Prostate gland (tissue), 2 donors: ENCODE measurements around the gene FBXL5.

ENCODE experiments used
- POLR2A ChIP-seq: fragments of 450-650 bp; IDR thresholded peaks from one replicate; pipeline ENCODE4 v1.6.1; 2016; ENCODE audit warnings: antibody characterized with exemption, mild to moderate bottlenecking
- TF ChIP-seq, protein P1 (sequence below), 4 experiments: fragments of 200-600 bp in 2 of 4; fragments of 450-650 bp in 2 of 4; sonication (generic) in 2 of 4; IDR thresholded peaks; 1 replicate in 3 of 4; 2 replicates in 1 of 4; pipeline ENCODE4 v1.5.1; 2016 to 2019; ENCODE audit warnings: antibody characterized with exemption in 4 of 4, mild to moderate bottlenecking in 2 of 4, moderate library complexity in 2 of 4

DNA sequence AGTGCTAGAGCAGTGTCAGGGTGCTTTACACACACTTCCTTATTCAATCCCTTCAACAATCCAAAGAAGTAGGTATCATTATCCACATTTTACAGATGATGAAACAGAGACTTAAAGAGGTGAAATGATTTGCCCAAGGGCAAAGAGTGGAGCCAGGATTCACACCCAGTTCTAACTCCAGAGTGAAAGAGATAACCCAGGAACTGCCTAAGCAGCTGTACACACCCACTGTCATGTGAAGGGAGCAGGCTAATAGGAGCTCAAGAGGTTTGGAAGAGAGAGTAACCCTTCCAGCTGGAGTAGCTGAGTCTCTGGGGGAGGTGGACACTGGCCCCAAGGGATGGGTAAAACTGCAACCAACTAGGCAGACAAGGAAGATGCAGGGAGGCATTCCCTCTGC, 92.5 kb downstream of the FBXL5 start:
- TF ChIP-seq, protein P1, sequence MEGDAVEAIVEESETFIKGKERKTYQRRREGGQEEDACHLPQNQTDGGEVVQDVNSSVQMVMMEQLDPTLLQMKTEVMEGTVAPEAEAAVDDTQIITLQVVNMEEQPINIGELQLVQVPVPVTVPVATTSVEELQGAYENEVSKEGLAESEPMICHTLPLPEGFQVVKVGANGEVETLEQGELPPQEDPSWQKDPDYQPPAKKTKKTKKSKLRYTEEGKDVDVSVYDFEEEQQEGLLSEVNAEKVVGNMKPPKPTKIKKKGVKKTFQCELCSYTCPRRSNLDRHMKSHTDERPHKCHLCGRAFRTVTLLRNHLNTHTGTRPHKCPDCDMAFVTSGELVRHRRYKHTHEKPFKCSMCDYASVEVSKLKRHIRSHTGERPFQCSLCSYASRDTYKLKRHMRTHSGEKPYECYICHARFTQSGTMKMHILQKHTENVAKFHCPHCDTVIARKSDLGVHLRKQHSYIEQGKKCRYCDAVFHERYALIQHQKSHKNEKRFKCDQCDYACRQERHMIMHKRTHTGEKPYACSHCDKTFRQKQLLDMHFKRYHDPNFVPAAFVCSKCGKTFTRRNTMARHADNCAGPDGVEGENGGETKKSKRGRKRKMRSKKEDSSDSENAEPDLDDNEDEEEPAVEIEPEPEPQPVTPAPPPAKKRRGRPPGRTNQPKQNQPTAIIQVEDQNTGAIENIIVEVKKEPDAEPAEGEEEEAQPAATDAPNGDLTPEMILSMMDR (IDR thresholded peaks at IDR 0.05): no peak
- no peak for TF ChIP-seq POLR2A
